GM12892 (cell line): ENCODE measurements around the gene RSAD1.

ENCODE experiments used
- DNase-seq: peaks from one replicate; pipeline ENCODE4 v3.0.0; 2011; ENCODE audit not compliant: insufficient read length
- FAIRE-seq: peaks from 2 replicates; lab custom pipeline; 2011; peaks lifted over from hg19 to GRCh38; lab: Jason Lieb, UNC
- POLR2A ChIP-seq: IDR thresholded peaks from 2 replicates; pipeline ENCODE4 v1.6.1; 2011; ENCODE audit warnings: low read depth, low read length, control low read depth
- POLR2AphosphoS5 ChIP-seq: IDR thresholded peaks from 2 replicates; pipeline ENCODE4 v1.6.1; 2011; ENCODE audit warnings: low read depth, low read length, control low read depth
- TAF1 ChIP-seq: IDR thresholded peaks from 2 replicates; pipeline ENCODE4 v1.6.1; 2011; ENCODE audit warnings: low read depth, mild to moderate bottlenecking, control low read depth, low read length, borderline replicate concordance

The RSAD1 gene

GRCh38 chr17:50458701-50459676 lies 19.7 kb upstream of the RSAD1 start:
- DNase-seq (no peak), FAIRE-seq (no peak)
- TF ChIP-seq POLR2AphosphoS5, result no peak
- TF ChIP-seq POLR2A, result no peak
- TF ChIP-seq TAF1, result no peak

GRCh38 chr17:50459756-50460155 lies 18.9 kb upstream of the RSAD1 start:
- TF ChIP-seq TAF1, result no peak
- no peak for TF ChIP-seq POLR2A
- TF ChIP-seq POLR2AphosphoS5, result no peak
- no peak for FAIRE-seq
- DNase-seq, result no peak

- no peak for FAIRE-seq
- DNase-seq, result no peak
- TF ChIP-seq POLR2AphosphoS5, result no peak
- no peak for TF ChIP-seq TAF1
- TF ChIP-seq POLR2A, result no peak
Measured at GRCh38 chr17:50460831-50461526, 17.7 kb upstream of the RSAD1 start.

GRCh38 chr17:50461550-50462132 lies 17.0 kb upstream of the RSAD1 start:
- TF ChIP-seq TAF1 (no peak), POLR2AphosphoS5 (no peak), POLR2A (no peak)
- DNase-seq (no peak), FAIRE-seq (no peak)

GRCh38 chr17:50462446-50462845 lies 16.2 kb upstream of the RSAD1 start:
- no peak for TF ChIP-seq POLR2AphosphoS5
- no peak for TF ChIP-seq POLR2A
- no peak for TF ChIP-seq TAF1
- no peak for DNase-seq
- FAIRE-seq, result no peak

- FAIRE-seq, result no peak
- no peak for TF ChIP-seq POLR2AphosphoS5
- TF ChIP-seq POLR2A, result no peak
- TF ChIP-seq TAF1, result no peak
Measured at GRCh38 chr17:50464121-50464520, 14.5 kb upstream of the RSAD1 start.

GRCh38 chr17:50464736-50465135 lies 13.9 kb upstream of the RSAD1 start:
- FAIRE-seq (no peak), DNase-seq (no peak)
- TF ChIP-seq POLR2A (no peak), POLR2AphosphoS5 (no peak), TAF1 (no peak)

More at GRCh38 chr17:50464121-50464520, 14.5 kb upstream of the RSAD1 start:
- no peak for DNase-seq

GRCh38 chr17:50465171-50465570 lies 13.5 kb upstream of the RSAD1 start:
- FAIRE-seq (no peak), DNase-seq (no peak)
- TF ChIP-seq TAF1 (no peak), POLR2AphosphoS5 (no peak), POLR2A (no peak)

GRCh38 chr17:50465635-50466034 lies 13.0 kb upstream of the RSAD1 start:
- FAIRE-seq (no peak), DNase-seq (no peak)

GRCh38 chr17:50466371-50467113 lies 12.1 kb upstream of the RSAD1 start:
- no peak for FAIRE-seq
- DNase-seq, result no peak
- TF ChIP-seq TAF1 (no peak), POLR2AphosphoS5 (no peak), POLR2A (no peak)

More at GRCh38 chr17:50465635-50466034, 13.0 kb upstream of the RSAD1 start:
- TF ChIP-seq TAF1, result no peak
- no peak for TF ChIP-seq POLR2AphosphoS5

- TF ChIP-seq POLR2AphosphoS5, result no peak
- no peak for TF ChIP-seq TAF1
- TF ChIP-seq POLR2A, result no peak
- no peak for FAIRE-seq
- no peak for DNase-seq
Measured at GRCh38 chr17:50467114-50467854, 11.4 kb upstream of the RSAD1 start.

- TF ChIP-seq TAF1 (no peak), POLR2A (no peak), POLR2AphosphoS5 (no peak)
- DNase-seq, result no peak
- FAIRE-seq, result no peak
Measured at GRCh38 chr17:50467855-50468303, 10.8 kb upstream of the RSAD1 start.
